ENCODE measurements around the gene DMXL1. TPM values are rescaled to one million over a fixed set of nuclear protein-coding genes. Genes with fewer than 3 reads are reported as not detected.
"Not testable (repeated sequence)": the region's sequence is repeated elsewhere in the genome, so short reads cannot be mapped to it uniquely, and the experiment has no call there.

DMXL1 gene
- total RNA-seq, 1 donor from 2014 or later, result 33.1 TPM

GRCh38 chr5:119200795-119201194 lies 129.9 kb downstream of the DMXL1 start:
- peak; percentile 7 for DNase-seq (ENCODE audit: extremely low read depth, low read depth, low spot score)

GRCh38 chr5:119207105-119207504 lies 136.2 kb downstream of the DMXL1 start:
- no peak for DNase-seq (ENCODE audit: extremely low read depth, low read depth, low spot score)

- no peak for DNase-seq (ENCODE audit: extremely low read depth, low read depth, low spot score)
Measured at GRCh38 chr5:119212026-119212425, 141.1 kb downstream of the DMXL1 start.

GRCh38 chr5:119212676-119213075 lies 141.8 kb downstream of the DMXL1 start:
- no peak for DNase-seq (ENCODE audit: extremely low read depth, low read depth, low spot score)

GRCh38 chr5:119217183-119217582 lies 146.3 kb downstream of the DMXL1 start:
- DNase-seq (ENCODE audit: extremely low read depth, low read depth, low spot score), result no peak

- no peak for DNase-seq (ENCODE audit: extremely low read depth, low read depth, low spot score)
Measured at GRCh38 chr5:119218830-119219782, 148.2 kb downstream of the DMXL1 start.

GRCh38 chr5:119220576-119221197 lies 149.8 kb downstream of the DMXL1 start:
- DNase-seq (ENCODE audit: extremely low read depth, low read depth, low spot score), result no peak

GRCh38 chr5:119221330-119221729 lies 150.4 kb downstream of the DMXL1 start:
- no peak for DNase-seq (ENCODE audit: extremely low read depth, low read depth, low spot score)

- no peak for DNase-seq (ENCODE audit: extremely low read depth, low read depth, low spot score)
Measured at GRCh38 chr5:119229950-119230349, 159.1 kb downstream of the DMXL1 start.

GRCh38 chr5:119238265-119239118 lies 167.6 kb downstream of the DMXL1 start:
- no peak for DNase-seq (ENCODE audit: extremely low read depth, low read depth, low spot score)

GRCh38 chr5:119239119-119239417 lies 168.2 kb downstream of the DMXL1 start:
- DNase-seq (ENCODE audit: extremely low read depth, low read depth, low spot score), result no peak

- DNase-seq (ENCODE audit: extremely low read depth, low read depth, low spot score), result not testable (repeated sequence)
Measured at GRCh38 chr5:119239826-119240225, 168.9 kb downstream of the DMXL1 start.

GRCh38 chr5:119243888-119244287 lies 173.0 kb downstream of the DMXL1 start:
- DNase-seq (ENCODE audit: extremely low read depth, low read depth, low spot score), result no peak

- no peak for DNase-seq (ENCODE audit: extremely low read depth, low read depth, low spot score)
Measured at GRCh38 chr5:119250946-119251901, 180.3 kb downstream of the DMXL1 start.

- DNase-seq (ENCODE audit: extremely low read depth, low read depth, low spot score), result no peak
Measured at GRCh38 chr5:119255571-119256356, 184.9 kb downstream of the DMXL1 start.

GRCh38 chr5:119257613-119258012 lies 186.7 kb downstream of the DMXL1 start:
- DNase-seq (ENCODE audit: extremely low read depth, low read depth, low spot score), result no peak

GRCh38 chr5:119263639-119264038 lies 192.8 kb downstream of the DMXL1 start:
- DNase-seq (ENCODE audit: extremely low read depth, low read depth, low spot score), result no peak

GRCh38 chr5:119264186-119264585 lies 193.3 kb downstream of the DMXL1 start:
- no peak for DNase-seq (ENCODE audit: extremely low read depth, low read depth, low spot score)

GRCh38 chr5:119267958-119268386 lies 197.1 kb downstream of the DMXL1 start:
- DNase-seq (ENCODE audit: extremely low read depth, low read depth, low spot score), result peak; percentile 88
